ENCODE measurements around the gene CNTN2. TPM values are rescaled to one million over a fixed set of nuclear protein-coding genes. Genes with fewer than 3 reads are reported as not detected.

The CNTN2 gene
- total RNA-seq, 1 donor from 2014 or later: under 0.01 TPM

DNA sequence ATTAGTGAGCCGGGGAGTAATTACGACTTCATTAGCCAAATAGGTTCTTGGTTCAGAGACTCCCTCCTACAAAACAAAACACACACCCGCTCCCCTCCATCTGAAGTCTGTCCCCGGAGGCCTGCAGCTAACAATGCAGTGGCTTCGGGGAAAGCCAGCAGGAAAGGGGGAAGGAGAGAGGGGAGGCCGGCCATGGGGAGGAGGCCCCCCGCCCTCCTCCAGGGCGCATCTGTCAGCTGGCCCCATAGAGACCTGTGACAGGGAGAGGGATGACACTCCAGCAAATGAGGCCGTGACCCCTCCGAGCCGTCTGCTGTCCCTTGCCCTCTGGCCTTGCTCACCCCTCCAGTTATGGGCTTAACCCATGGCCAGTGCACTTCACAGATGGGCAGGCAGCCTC lies 12.1 kb upstream of the CNTN2 start:
- no peak for FAIRE-seq

DNA sequence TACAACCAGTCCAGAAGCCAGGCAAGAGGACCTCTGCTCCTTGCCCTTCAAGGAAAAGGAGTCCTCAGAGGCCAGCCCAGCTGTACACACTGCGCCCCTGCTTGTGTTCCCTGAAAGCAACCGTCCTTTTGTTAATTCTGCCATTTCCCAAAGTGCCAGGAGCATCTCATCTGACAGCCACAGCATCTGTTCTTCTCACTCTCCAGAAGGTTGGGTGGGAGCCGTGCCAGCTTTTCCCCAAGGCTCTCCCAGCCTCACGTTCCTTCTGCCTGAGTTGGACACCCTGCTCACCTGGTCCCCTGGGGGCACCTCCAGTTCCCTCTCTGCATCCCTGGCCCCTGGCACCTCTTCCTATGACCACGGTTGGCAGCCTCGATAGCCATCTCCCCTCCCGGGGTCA lies 10.5 kb upstream of the CNTN2 start:
- DNase-seq (ENCODE audit: low read depth) (no peak), FAIRE-seq (no peak)
- TF ChIP-seq, protein P1, sequence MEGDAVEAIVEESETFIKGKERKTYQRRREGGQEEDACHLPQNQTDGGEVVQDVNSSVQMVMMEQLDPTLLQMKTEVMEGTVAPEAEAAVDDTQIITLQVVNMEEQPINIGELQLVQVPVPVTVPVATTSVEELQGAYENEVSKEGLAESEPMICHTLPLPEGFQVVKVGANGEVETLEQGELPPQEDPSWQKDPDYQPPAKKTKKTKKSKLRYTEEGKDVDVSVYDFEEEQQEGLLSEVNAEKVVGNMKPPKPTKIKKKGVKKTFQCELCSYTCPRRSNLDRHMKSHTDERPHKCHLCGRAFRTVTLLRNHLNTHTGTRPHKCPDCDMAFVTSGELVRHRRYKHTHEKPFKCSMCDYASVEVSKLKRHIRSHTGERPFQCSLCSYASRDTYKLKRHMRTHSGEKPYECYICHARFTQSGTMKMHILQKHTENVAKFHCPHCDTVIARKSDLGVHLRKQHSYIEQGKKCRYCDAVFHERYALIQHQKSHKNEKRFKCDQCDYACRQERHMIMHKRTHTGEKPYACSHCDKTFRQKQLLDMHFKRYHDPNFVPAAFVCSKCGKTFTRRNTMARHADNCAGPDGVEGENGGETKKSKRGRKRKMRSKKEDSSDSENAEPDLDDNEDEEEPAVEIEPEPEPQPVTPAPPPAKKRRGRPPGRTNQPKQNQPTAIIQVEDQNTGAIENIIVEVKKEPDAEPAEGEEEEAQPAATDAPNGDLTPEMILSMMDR (IDR thresholded peaks at IDR 0.05; ENCODE audit: insufficient read depth, low read length, severe bottlenecking): no peak
- H3K4me3 ChIP-seq (ENCODE audit: low read depth, low read length): no peak overlapping the region
- H3K36me3 ChIP-seq (ENCODE audit: control insufficient read depth, insufficient read depth, low read length): no peaks in the 10 kb centered on the region
- H3K27me3 ChIP-seq (ENCODE audit: control insufficient read depth, insufficient read depth, low read length): peaks cover 8% of the 10 kb centered on the region

More for the DNA sequence above, 12.1 kb upstream of the CNTN2 start:
- no peaks in the 10 kb centered on the region for H3K36me3 ChIP-seq (ENCODE audit: control insufficient read depth, insufficient read depth, low read length)
- no peak for DNase-seq (ENCODE audit: low read depth)
- no peak overlapping the region for H3K4me3 ChIP-seq (ENCODE audit: low read depth, low read length)
- H3K27me3 ChIP-seq (ENCODE audit: control insufficient read depth, insufficient read depth, low read length): peaks cover 9% of the 10 kb centered on the region
- TF ChIP-seq, protein P1 (IDR thresholded peaks at IDR 0.05; ENCODE audit: insufficient read depth, low read length, severe bottlenecking): no peak

GRCh38 chr1:205037539-205037938 lies 5.5 kb upstream of the CNTN2 start:
- FAIRE-seq (no peak), DNase-seq (ENCODE audit: low read depth) (no peak)
- TF ChIP-seq, protein P1 (IDR thresholded peaks at IDR 0.05; ENCODE audit: insufficient read depth, low read length, severe bottlenecking): no peak
- Histone ChIP-seq H3K4me3 (ENCODE audit: low read depth, low read length) (no peak overlapping the region), H3K27me3 (ENCODE audit: control insufficient read depth, insufficient read depth, low read length) (peaks cover 13% of the 10 kb centered on the region), H3K36me3 (ENCODE audit: control insufficient read depth, insufficient read depth, low read length) (no peaks in the 10 kb centered on the region)

DNA sequence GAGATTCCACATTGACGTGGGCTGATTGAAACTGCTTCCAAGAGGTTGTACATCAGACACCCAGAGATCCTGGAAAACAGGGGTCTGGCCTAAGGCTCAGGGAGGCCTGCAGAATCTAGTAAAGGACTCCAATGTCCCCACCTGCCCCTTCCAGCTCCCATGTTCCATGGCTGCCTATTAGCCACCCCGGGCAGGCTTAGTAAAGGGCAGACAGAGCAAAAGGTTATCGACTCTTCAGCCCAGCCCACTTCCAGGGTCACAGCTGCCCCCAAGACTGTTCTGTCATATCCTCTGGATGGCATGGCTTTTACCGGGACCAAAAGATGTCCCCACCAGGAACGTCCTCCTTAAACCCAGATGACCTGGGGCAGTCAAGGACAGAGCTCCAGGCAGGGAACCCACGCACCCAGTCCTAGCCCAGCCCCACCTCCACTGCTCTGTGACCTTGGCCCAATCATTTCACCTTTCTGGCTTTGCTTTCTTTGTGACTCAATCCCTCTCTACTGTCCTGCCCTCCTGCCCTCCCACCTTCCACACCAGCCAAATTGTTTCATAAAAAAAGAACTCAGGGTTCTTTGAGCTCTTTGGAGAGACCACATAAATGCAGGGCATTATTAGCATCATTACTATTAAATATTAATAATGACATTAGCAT lies 4.8 kb upstream of the CNTN2 start:
- H3K4me3 ChIP-seq (ENCODE audit: low read depth, low read length): no peak overlapping the region
- H3K27me3 ChIP-seq (ENCODE audit: control insufficient read depth, insufficient read depth, low read length): peaks cover 13% of the 10 kb centered on the region
- DNase-seq (ENCODE audit: low read depth) (no peak), FAIRE-seq (no peak)
- TF ChIP-seq, protein P1 (IDR thresholded peaks at IDR 0.05; ENCODE audit: insufficient read depth, low read length, severe bottlenecking): no peak
- no peaks in the 10 kb centered on the region for H3K36me3 ChIP-seq (ENCODE audit: control insufficient read depth, insufficient read depth, low read length)

- TF ChIP-seq, protein P1 (IDR thresholded peaks at IDR 0.05; ENCODE audit: insufficient read depth, low read length, severe bottlenecking): no peak
- H3K4me3 ChIP-seq (ENCODE audit: low read depth, low read length): no peak overlapping the region
- no peaks in the 10 kb centered on the region for H3K36me3 ChIP-seq (ENCODE audit: control insufficient read depth, insufficient read depth, low read length)
- no peak for DNase-seq (ENCODE audit: low read depth)
- H3K27me3 ChIP-seq (ENCODE audit: control insufficient read depth, insufficient read depth, low read length): peaks cover 33% of the 10 kb centered on the region
- FAIRE-seq: no peak
Observed at GRCh38 chr1:205041001-205041715, 1.9 kb upstream of the CNTN2 start.
